ENCODE data around the gene LLCFC1. TPM values are rescaled to one million over a fixed set of nuclear protein-coding genes. Genes with fewer than 3 reads are reported as not detected.

LLCFC1 gene
- total RNA-seq, 1 donor from 2014 or later, result not detected

- no peak for DNase-seq (ENCODE audit: low spot score)
These were observed 29.3 kb upstream of the LLCFC1 start for GRCh38 chr7:142910031-142910433.

DNA sequence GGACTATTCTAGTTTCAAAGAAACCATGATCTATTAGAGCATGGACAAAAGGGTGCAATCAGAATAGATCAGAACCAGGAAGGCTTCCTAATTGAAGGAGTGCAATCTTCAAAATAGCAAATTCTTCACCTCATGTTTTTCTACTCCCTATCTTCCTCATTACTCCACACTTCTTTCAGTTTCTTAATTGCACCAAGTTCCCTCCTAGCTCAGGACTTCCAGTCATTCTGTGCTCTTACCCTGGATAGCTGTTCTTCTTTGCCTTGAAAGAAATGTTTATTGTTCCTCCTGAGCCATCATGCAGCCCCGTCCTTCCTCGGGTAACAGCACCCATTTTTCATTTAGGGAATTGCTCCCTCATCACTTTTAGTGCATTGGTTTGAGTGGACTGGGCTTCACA lies 28.8 kb upstream of the LLCFC1 start:
- DNase-seq (ENCODE audit: low spot score), result peak; percentile 10

DNA sequence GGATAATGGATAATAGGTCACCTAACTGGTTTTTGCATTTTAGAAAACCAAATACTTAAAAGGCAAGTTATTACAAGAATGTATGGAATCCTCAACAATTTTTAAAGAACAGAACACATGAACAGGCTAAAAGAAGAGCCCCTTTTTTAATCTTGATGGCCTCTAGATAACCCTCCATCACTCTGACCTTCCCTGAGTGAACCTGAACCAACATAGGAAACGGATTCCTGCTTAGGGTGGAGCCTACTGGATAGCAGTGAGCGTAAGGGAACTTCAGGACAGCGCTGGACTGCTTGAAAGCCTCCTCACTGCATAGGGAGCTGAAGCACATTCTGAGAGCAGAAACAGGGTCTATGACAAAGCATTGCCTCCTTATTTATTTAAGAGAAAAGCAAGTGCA lies 26.2 kb upstream of the LLCFC1 start:
- DNase-seq (ENCODE audit: low spot score), result peak; percentile 3

DNA sequence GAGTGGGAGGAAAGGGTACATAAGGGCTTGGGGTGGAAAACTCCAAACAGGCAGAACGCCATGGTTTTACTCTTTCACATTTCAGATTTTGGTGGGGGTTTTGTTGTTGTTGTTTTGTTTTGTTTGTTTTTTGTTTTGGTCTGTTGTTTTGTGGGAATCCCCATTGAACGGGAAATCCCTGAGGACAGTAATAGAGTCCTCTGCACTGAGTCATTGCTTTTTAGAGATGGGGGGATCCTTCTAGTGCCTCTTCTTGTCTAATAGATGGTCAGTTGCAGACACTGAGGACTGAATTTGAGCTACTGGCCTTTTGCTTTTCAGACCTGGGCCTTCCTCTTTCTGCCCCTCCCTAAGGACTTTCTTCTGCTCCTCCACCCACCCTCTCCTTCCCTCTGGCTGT lies 25.7 kb upstream of the LLCFC1 start:
- no peak for DNase-seq (ENCODE audit: low spot score)

DNA sequence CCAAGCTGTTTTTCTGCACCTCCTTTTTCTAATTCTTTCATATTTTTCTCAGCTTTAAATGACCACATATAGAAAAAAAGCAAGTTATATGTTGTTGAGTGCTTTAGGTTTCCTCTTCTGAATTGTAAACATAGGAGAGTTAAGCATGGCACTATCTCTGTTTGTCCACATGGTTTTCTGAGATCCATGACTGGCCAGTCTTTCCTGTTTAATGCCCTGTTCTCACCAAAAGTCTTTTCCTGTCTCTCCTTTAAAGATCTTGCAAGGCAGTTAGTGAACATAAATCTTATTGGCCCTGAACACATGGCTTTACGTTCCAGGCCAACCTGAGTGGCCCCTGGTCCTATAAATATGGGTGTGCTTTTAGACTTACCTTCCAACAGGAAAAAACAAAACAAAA lies 25.2 kb upstream of the LLCFC1 start:
- DNase-seq (ENCODE audit: low spot score), result peak; percentile 40

GRCh38 chr7:142915315-142915714 lies 24.0 kb upstream of the LLCFC1 start:
- peak; percentile 22 for DNase-seq (ENCODE audit: low spot score)

GRCh38 chr7:142916508-142916907 lies 22.8 kb upstream of the LLCFC1 start:
- no peak for DNase-seq (ENCODE audit: low spot score)

- DNase-seq (ENCODE audit: low spot score), result peak; percentile 10
These were observed 21.8 kb upstream of the LLCFC1 start for GRCh38 chr7:142917447-142917846.

DNA sequence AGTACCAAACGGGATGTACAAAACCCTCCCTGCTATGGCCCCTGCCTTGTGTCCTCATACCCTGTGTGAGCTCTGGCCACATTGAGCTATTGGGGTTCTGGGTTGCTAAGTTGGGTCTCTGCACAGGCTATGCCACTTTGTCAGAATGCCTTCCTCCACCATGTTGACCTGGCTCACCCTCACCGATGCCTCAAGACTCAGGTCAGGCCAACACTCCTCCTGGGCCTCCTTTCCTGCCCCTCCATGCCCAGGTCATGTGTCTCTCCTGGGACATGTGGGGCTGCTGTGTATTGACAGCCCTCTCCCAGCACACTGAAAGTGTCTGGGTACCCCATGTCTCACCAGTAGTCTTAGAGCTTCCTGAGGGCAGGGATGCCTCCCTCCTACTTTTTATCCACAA lies 20.4 kb upstream of the LLCFC1 start:
- no peak for DNase-seq (ENCODE audit: low spot score)

- peak; percentile 13 for DNase-seq (ENCODE audit: low spot score)
These were observed 19.6 kb upstream of the LLCFC1 start for GRCh38 chr7:142919656-142920055.

- no peak for DNase-seq (ENCODE audit: low spot score)
These were observed 15.9 kb upstream of the LLCFC1 start for GRCh38 chr7:142923391-142923790.

GRCh38 chr7:142925413-142925812 lies 13.9 kb upstream of the LLCFC1 start:
- peak; percentile 31 for DNase-seq (ENCODE audit: low spot score)

DNA sequence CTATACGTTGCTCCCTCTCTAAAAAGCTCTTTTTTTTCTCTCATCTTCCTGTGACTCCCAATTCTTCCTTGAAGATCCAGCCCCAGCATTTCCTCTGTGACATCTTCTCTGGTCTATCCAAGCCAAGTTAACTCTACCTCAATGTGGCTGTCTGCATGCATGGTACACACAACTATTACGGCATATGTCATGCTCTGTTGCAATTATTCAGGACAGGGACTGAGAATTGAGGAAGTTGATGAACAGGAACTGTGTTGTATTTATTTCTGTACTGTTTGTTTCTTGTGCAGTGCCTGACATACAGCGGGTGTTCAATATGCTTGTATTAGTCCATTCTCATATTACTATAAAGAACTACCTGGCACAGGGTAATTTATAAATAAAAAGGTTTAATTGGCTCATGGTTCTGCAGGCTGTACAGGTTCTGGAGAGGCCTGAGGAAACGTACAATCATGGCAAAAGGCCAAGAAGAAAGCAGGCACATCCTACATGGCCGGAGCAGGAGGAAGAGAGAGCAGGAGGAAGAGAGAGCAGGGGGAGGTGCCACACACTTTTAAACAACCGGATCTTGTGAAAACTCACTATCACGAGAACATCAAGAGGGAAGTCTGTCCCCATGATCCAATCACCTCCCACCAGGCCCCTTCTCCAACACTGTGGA lies 12.1 kb upstream of the LLCFC1 start:
- DNase-seq (ENCODE audit: low spot score), result no peak

- peak; percentile 25 for DNase-seq (ENCODE audit: low spot score)
These were observed 11.3 kb upstream of the LLCFC1 start for GRCh38 chr7:142927949-142928348.

- no peak for DNase-seq (ENCODE audit: low spot score)
These were observed 9.1 kb upstream of the LLCFC1 start for GRCh38 chr7:142930126-142930730.

DNA sequence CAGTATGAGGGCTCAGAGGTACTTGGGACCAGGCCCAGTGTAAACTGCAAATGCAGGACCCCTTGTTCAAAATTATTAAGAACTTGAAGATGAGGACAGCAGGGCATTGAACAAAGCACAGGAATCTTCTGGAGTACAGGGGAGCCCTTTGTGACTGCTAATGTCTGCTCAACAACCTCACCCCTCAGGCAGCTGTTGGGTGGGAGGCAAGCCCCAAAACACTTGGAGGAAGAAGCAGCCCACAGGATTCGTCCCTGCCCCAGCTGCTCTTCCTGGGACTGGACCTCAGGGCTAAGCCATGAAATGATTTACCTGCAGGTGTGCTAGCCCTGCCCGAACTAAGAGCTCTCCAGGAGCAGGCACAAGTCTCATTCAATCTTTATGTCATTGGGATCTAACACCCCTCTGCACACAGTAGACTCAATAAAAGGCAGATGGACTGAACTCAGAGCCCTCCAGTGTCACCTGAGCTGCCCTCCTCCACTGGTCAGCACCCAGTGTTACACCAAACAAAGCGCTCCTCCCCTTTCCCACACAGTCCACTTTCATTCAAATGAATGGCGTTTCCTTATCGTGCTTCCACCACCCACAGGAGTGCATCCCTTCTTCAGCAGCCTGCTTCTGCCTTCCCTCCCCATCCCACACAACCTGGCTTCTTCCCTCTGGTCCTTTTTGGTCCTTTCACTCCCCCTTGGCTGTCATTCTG lies 6.7 kb upstream of the LLCFC1 start:
- DNase-seq (ENCODE audit: low spot score), result no peak

GRCh38 chr7:142933092-142933475 lies 6.2 kb upstream of the LLCFC1 start:
- no peak for DNase-seq (ENCODE audit: low spot score)

DNA sequence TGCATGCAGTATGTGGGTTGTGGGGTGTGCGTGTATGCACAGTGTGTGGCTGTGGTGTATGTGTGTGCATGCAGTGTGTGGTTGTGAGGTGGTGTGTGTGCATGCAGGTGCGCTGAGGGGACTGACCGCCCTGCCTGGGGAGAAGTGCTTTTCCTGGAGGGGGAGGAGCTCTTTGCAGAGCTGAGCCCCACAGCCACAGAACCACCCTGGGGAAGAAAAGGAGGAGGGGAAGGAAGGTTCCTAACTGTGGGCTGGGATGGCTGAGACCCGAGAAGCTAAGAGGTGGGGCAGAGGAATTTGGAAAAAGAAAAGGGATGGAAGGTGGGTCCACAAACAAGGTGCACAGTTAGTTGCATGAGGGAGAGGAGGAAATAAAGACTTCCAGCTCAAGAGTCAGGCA lies 5.7 kb upstream of the LLCFC1 start, which contains the start of gene TRPV5:
Gene TRPV5, minus strand, starts transcription at position 123 of the 400 bp plus-strand sequence. CDS start 287 bp downstream, outside the sequence.
- DNase-seq (ENCODE audit: low spot score), result no peak

DNA sequence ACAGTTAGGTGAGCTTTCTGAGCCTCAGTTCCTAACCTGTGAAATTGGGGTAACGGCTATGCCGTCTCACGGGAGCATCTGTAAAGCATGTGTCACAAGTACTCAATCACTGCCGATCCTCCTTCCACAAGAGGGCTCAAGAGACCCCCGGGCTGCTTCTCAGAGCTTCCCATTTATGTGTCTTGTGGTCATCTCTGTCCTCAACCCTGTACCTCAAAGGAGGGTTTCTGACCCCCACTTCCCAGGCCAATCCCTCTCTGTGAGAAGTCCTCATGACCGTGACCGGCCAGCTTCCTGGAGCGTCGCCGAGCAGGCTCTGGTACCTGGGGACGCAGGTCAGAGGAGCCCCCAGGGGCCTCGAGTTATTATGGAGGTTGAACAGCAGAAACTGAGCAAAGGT lies 5.2 kb upstream of the LLCFC1 start:
- no peak for DNase-seq (ENCODE audit: low spot score)

DNA sequence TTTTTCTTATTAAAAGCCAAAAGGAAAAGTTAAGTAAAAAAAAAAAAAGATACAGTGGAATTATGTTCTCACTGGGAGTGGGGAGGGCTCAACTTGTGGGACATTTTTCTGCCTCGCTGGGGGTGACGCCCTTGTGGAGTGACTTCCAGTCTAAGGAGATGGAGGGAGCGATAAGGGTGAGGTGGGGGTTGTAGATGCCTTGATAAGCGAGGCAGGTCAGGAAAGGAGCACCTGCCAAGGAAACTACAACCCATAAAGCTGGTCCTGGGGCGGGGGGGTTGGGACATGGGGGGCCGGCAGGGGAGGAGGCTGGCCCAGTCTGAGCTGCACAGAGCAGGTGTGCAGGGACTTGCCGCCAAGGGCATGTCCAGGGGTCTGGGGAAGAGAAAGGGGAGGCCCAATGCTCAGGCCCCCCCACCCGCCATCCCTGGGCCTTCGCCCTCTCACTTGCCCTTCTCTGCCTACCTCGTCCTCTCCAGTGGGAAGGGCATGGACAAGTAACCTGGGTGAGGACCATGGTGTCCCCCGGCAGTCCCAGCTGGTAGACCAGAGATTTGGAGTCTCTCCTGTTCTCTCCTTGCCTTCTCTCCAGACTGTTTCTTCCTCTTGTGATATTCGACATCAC lies 3.2 kb upstream of the LLCFC1 start:
- DNase-seq (ENCODE audit: low spot score), result no peak

GRCh38 chr7:142938611-142939010 lies 673 bp upstream of the LLCFC1 start:
- no peak for DNase-seq (ENCODE audit: low spot score)

GRCh38 chr7:142940966-142941535 lies 1.8 kb downstream of the LLCFC1 start:
- no peak for DNase-seq (ENCODE audit: low spot score)

Measured in ureter (tissue), 1 donor.